ENCODE data around the gene MNAT1.

DNA sequence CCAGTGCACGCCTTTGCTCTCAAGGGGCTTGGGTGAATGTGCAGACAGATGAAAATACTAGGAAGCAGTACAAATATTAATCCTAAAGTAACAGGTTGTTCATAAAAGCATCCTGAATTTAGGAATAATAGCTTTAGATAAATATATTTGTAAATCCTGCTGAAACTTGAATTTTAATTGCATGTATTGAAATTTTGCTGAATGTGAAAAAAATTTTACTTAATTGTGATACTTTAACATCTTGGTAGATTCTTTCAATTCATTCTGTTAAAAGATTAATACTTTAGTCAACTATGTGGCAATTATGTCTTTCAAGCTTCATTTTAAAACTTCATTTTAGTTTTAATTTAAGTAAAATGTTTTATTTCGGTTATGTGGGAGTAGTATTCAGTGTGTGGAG, 251.9 kb downstream of the MNAT1 start:
- TF ChIP-seq EP300 (IDR thresholded peaks at IDR 0.05) (no peak), CTCF (IDR thresholded peaks at IDR 0.05) (no peak)

All from tibial nerve (tissue), 4 donors.